ENCODE results near the gene DPP6. TPM values are rescaled to one million over a fixed set of nuclear protein-coding genes. Genes with fewer than 3 reads are reported as not detected.

Gene DPP6
- total and polyA plus RNA-seq, 8 donors = 1.0 to 11.2 (median 2.6) TPM

DNA sequence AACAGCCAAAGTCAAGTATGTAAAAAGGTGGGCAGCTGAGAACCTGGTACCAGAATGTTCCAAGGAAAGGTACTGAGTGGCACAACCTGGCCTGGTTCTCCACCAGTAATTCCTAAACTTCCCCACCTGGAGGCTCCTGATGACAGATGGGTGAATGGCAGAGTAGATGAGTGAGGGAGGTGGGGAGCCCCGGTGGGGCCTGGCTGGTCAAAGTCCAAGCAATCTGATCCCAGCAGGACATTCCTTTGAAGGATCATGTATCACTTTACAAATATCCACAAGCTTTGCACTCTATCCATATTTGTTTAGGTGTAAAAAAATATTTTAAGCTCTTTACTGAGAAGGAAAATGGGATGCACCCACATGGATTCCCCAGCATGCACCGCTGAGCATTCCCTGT is 250.2 kb downstream of the DPP6 start:
- no peak for ATAC-seq
- DNase-seq = no peak
- TF ChIP-seq, protein P1, sequence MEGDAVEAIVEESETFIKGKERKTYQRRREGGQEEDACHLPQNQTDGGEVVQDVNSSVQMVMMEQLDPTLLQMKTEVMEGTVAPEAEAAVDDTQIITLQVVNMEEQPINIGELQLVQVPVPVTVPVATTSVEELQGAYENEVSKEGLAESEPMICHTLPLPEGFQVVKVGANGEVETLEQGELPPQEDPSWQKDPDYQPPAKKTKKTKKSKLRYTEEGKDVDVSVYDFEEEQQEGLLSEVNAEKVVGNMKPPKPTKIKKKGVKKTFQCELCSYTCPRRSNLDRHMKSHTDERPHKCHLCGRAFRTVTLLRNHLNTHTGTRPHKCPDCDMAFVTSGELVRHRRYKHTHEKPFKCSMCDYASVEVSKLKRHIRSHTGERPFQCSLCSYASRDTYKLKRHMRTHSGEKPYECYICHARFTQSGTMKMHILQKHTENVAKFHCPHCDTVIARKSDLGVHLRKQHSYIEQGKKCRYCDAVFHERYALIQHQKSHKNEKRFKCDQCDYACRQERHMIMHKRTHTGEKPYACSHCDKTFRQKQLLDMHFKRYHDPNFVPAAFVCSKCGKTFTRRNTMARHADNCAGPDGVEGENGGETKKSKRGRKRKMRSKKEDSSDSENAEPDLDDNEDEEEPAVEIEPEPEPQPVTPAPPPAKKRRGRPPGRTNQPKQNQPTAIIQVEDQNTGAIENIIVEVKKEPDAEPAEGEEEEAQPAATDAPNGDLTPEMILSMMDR (IDR thresholded peaks at IDR 0.05) = no peak
- H3K9me3 ChIP-seq = no peaks in the 10 kb centered on the region
- H3K36me3 ChIP-seq = no peaks in the 10 kb centered on the region
- FAIRE-seq = no peak
- no peaks in the 10 kb centered on the region for H3K4me1 ChIP-seq
- H3K4me3 ChIP-seq = no peak overlapping the region
- intact Hi-C loops (cut with DNase I) = no loop called here
- no peak overlapping the region for H3K27ac ChIP-seq
- H3K27me3 ChIP-seq = peaks cover 0 to 8% (median 0%) of the 10 kb centered on the region in 4 donors
- 14 to 22% methylated on average over 2 of the region's 2 CpGs for WGBS, 2 donors

GRCh38 chr7:154304231-154304630 is 252.0 kb downstream of the DPP6 start:
- whole genome bisulfite sequencing, 2 donors = 54 to 59% methylated on average over 4 of the region's 4 CpGs
- H3K9me3 ChIP-seq = no peaks in the 10 kb centered on the region
- no peaks in the 10 kb centered on the region for H3K4me1 ChIP-seq
- intact Hi-C loops (cut with DNase I) = no loop called here
- FAIRE-seq (no peak), ATAC-seq (no peak), DNase-seq (no peak)
- TF ChIP-seq, protein P1 (IDR thresholded peaks at IDR 0.05) = no peak
- peaks cover 0 to 9% (median 0%) of the 10 kb centered on the region in 4 donors for H3K27me3 ChIP-seq
- no peak overlapping the region for H3K4me3 ChIP-seq
- no peak overlapping the region for H3K27ac ChIP-seq
- no peaks in the 10 kb centered on the region for H3K36me3 ChIP-seq

DNA sequence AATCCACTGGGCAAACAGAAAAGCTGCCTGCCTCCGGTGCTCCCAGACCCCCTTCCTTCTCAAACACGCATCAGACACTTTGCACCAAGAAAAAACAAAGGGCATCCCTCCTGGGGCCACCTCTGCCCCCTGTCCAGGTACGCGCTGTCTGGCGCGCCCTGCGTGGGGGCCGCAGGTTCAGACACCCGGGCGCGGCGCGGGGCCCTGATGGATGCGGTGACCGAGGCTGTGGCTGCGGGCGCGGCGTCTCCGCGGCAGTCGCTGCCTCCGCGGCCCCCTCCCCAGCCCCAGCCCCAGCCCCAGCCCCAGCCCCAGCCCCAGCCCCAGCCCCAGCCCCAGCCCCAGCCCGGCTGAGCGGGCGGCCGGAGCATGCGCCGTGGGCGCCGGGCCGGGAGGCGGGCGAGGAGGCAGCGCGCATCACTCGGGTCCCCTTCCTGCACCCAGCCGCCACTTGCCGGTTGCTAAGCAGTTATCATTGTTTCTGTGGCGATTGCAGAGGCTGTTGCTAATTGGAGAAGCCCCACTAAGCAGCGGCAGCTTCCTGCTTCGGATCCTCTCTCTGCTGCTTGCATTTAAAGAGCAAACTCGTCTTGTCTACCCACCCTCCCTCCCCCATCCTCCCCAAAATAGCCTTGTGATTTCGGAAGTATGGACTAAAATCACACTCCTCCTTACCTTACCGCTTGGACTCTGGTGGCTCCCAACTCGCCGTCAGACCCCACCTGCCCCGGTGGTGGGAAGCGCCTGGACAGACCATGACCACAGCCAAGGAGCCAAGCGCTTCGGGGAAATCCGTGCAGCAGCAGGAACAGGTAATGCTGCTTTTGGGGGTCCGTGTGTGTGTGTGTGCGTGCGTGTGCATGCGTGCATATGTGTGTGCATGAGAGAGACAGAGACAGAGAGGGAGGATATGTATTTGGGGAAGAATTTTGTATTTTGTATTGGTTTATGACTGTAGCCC is 252.8 kb downstream of the DPP6 start:
- Histone ChIP-seq H3K27ac (no peak overlapping the region), H3K27me3 (peaks cover 0 to 15% (median 0%) of the 10 kb centered on the region in 4 donors), H3K4me3 (no peak overlapping the region), H3K9me3 (no peaks in the 10 kb centered on the region), H3K4me1 (no peaks in the 10 kb centered on the region), H3K36me3 (no peaks in the 10 kb centered on the region)
- 6% methylated on average over 51 to 57 of the region's 57 CpGs for WGBS, 2 donors
- intact Hi-C loops (cut with DNase I) = no loop called here
- FAIRE-seq = no peak
- TF ChIP-seq, protein P1 (IDR thresholded peaks at IDR 0.05) = no peak
- no peak for DNase-seq
- peak in 3 of 4 donors; percentile 28 to 85 (median 80) for ATAC-seq

DNA sequence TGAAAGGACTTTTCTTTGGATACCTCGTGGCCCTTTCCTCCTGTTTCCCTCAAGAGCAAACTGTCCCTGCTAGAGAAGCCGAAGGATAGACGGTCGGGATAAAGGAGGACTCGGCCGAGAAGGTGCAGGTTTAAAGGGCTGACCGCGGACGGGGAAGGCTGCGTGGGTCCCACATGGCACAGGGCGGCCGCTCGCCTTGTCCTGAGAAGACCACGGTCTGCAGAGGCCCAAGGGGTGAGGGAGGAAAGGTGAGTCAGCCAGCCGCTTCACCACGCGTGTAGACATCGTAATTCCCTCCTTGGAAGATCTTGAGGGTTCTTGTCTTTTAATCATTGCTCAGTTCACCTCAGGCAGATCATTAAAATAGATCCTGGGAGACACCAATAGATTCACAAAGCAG is 253.8 kb downstream of the DPP6 start:
- Histone ChIP-seq H3K9me3 (no peaks in the 10 kb centered on the region), H3K4me1 (no peaks in the 10 kb centered on the region), H3K27me3 (peaks cover 0 to 15% (median 0%) of the 10 kb centered on the region in 4 donors), H3K4me3 (no peak overlapping the region), H3K36me3 (no peaks in the 10 kb centered on the region), H3K27ac (no peak overlapping the region)
- FAIRE-seq (no peak), DNase-seq (no peak), ATAC-seq (no peak)
- WGBS, 2 donors = 61 to 72% methylated on average over 18 of the region's 18 CpGs
- intact Hi-C loops (cut with DNase I) = no loop called here
- TF ChIP-seq, protein P1 (IDR thresholded peaks at IDR 0.05) = no peak

GRCh38 chr7:154308928-154309327 is 256.7 kb downstream of the DPP6 start:
- DNase-seq = no peak
- FAIRE-seq = no peak
- TF ChIP-seq, protein P1 (IDR thresholded peaks at IDR 0.05) = no peak
- Histone ChIP-seq H3K27ac (no peak overlapping the region), H3K36me3 (no peaks in the 10 kb centered on the region), H3K4me1 (no peaks in the 10 kb centered on the region), H3K9me3 (no peaks in the 10 kb centered on the region), H3K4me3 (no peak overlapping the region), H3K27me3 (peaks cover 0 to 12% (median 0%) of the 10 kb centered on the region in 4 donors)
- no peak for ATAC-seq
- intact Hi-C loops (cut with DNase I) = no loop called here
- 32 to 35% methylated on average over 5 of the region's 5 CpGs for WGBS, 2 donors
